KMS-11 (cell line): ENCODE data around the gene TTC27.

Source experiments
- H2AFZ ChIP-seq: fragments of 200-600 bp; sonication (generic); 2 replicates; pipeline ENCODE4 v1.6.1; 2016; ENCODE audit warnings: antibody characterized with exemption, mixed run types, low read depth
- H3K27ac ChIP-seq: fragments of 200-600 bp; sonication (generic); 2 replicates; pipeline ENCODE4 v1.6.1; 2016; ENCODE audit warnings: mild to moderate bottlenecking, mixed run types
- H3K27me3 ChIP-seq: fragments of 200-600 bp; sonication (generic); 2 replicates; pipeline ENCODE4 v1.6.1; 2017; ENCODE audit warnings: mild to moderate bottlenecking, low read depth, mixed run types, moderate library complexity; ENCODE audit not compliant: insufficient read depth
- H3K36me3 ChIP-seq: fragments of 200-600 bp; sonication (generic); 2 replicates; pipeline ENCODE4 v1.6.1; 2017; ENCODE audit warnings: mild to moderate bottlenecking, mixed run types; ENCODE audit not compliant: insufficient read depth
- H3K4me1 ChIP-seq: fragments of 200-600 bp; sonication (generic); 2 replicates; pipeline ENCODE4 v1.6.1; 2016; ENCODE audit warnings: mild to moderate bottlenecking, low read depth, mixed run types; ENCODE audit not compliant: poor library complexity, severe bottlenecking
- H3K4me2 ChIP-seq: fragments of 200-600 bp; sonication (generic); 2 replicates; pipeline ENCODE4 v1.7.0; 2016; ENCODE audit warnings: mild to moderate bottlenecking, mixed run types
- H3K4me3 ChIP-seq: fragments of 200-600 bp; sonication (generic); IDR thresholded peaks from 2 replicates; pipeline ENCODE4 v1.6.1; 2017; ENCODE audit warnings: low read depth, low read length, mixed read lengths; ENCODE audit not compliant: insufficient read depth
- H3K79me2 ChIP-seq: fragments of 200-600 bp; sonication (generic); 2 replicates; pipeline ENCODE4 v1.6.1; 2016; ENCODE audit warnings: low read depth, mixed run types; ENCODE audit not compliant: insufficient read depth
- H3K9ac ChIP-seq: fragments of 200-600 bp; sonication (generic); 2 replicates; pipeline ENCODE4 v1.6.1; 2016; ENCODE audit warnings: mild to moderate bottlenecking, mixed run types
- H4K20me1 ChIP-seq: fragments of 200-600 bp; sonication (generic); 2 replicates; pipeline ENCODE4 v1.6.1; 2016; ENCODE audit warnings: mild to moderate bottlenecking, mixed run types; ENCODE audit not compliant: insufficient read depth
- CTCF ChIP-seq: fragments of 200-600 bp; sonication (generic); conservative IDR thresholded peaks from 2 replicates; pipeline ENCODE4 v1.6.1; 2017; ENCODE audit warnings: low read depth, mild to moderate bottlenecking, antibody characterized with exemption, low read length, moderate library complexity, mixed read lengths

The TTC27 gene

DNA sequence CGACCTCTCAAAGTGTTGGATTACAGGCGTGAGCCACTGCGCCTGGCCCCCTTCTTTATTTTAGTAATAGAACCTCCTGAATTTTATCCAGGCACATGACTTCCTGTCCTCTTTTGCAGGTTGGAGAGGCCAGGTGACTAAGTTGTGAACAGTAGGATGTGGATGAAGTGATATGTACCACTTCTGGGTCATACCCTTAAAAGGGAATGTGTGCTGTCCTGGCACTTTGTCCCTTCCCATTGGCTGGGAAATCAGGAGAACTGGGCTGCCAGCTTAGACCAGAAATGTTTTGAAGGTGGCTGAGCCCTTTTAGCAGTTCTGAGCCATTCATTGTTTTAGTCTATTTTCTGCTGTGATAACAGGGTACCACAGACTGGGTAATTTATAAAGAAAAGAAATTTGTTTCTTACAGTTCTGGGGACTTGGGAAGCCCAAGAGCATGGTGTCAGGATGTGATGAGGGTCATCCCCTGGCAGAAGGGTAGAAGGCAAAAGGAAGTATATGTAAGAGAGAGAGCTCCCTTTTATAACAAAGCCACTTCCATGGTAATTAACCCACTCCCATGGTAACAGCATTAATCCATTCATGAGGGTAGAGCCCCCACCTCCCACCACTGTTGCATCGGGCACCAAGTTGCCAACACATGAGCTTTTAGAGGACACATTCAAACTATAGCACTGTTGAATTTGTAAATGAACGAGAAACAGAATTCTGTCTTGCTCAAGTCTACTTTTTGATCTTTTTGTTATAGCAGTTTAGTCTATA is 79.1 kb downstream of the TTC27 start:
- no peak for TF ChIP-seq CTCF

GRCh38 chr2:32711219-32711618 is 83.4 kb downstream of the TTC27 start:
- H3K27ac ChIP-seq, result no peak overlapping the region
- H2AFZ ChIP-seq, result no peak overlapping the region
- no peaks in the 10 kb centered on the region for H4K20me1 ChIP-seq
- H3K4me2 ChIP-seq, result no peak overlapping the region
- peaks cover 20% of the 10 kb centered on the region for H3K4me1 ChIP-seq
- no peaks in the 10 kb centered on the region for H3K79me2 ChIP-seq
- no peak overlapping the region for H3K9ac ChIP-seq
- no peaks in the 10 kb centered on the region for H3K36me3 ChIP-seq
- no peak overlapping the region for H3K4me3 ChIP-seq
- no peak for TF ChIP-seq CTCF
- H3K27me3 ChIP-seq, result no peaks in the 10 kb centered on the region

More for the DNA sequence above, 79.1 kb downstream of the TTC27 start:
- Histone ChIP-seq H4K20me1 (no peaks in the 10 kb centered on the region), H3K4me1 (peaks cover 11% of the 10 kb centered on the region), H3K9ac (no peak overlapping the region), H3K27me3 (no peaks in the 10 kb centered on the region), H3K36me3 (no peaks in the 10 kb centered on the region), H3K4me2 (no peak overlapping the region), H3K27ac (no peak overlapping the region), H3K4me3 (no peak overlapping the region), H2AFZ (no peak overlapping the region), H3K79me2 (no peaks in the 10 kb centered on the region)

DNA sequence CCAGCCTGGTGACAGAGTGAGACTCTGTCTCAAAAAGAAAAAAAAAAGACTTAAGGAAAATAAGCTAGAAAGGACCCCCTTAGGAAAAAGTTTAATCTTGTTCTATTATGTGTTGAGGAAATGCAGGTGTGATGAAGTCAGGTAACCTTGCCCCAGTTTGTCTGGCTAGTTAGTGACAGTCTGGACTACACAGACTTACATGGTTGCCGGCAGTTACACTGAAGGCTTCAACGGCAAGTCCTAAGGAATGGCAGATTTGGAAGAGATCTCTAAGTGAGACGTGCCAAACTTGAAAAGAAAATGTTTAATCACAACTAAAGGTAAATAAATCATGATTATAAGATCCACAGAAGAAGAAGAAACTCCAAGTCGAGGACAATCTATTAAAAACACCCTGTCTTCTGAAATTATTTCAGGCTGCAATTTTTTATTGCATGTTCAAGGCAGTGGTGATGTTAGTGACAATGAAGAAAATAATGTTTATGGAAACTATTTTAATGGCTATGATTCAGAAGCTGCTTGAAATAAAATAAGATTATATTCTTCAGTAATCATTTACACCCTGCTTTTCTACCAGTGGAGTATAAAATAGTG is 84.2 kb downstream of the TTC27 start:
- H3K36me3 ChIP-seq, result no peaks in the 10 kb centered on the region
- TF ChIP-seq CTCF, result no peak
- peaks cover 26% of the 10 kb centered on the region for H3K4me1 ChIP-seq
- no peak overlapping the region for H2AFZ ChIP-seq
- no peak overlapping the region for H3K9ac ChIP-seq
- no peak overlapping the region for H3K4me2 ChIP-seq
- no peaks in the 10 kb centered on the region for H4K20me1 ChIP-seq
- no peaks in the 10 kb centered on the region for H3K27me3 ChIP-seq
- no peaks in the 10 kb centered on the region for H3K79me2 ChIP-seq
- H3K4me3 ChIP-seq, result no peak overlapping the region
- no peak overlapping the region for H3K27ac ChIP-seq

GRCh38 chr2:32712870-32713269 is 85.0 kb downstream of the TTC27 start:
- Histone ChIP-seq H3K4me1 (peaks cover 26% of the 10 kb centered on the region), H3K9ac (no peak overlapping the region), H3K4me3 (no peak overlapping the region), H3K27ac (no peak overlapping the region), H2AFZ (no peak overlapping the region), H3K27me3 (no peaks in the 10 kb centered on the region), H4K20me1 (no peaks in the 10 kb centered on the region), H3K36me3 (no peaks in the 10 kb centered on the region), H3K4me2 (no peak overlapping the region), H3K79me2 (no peaks in the 10 kb centered on the region)
- TF ChIP-seq CTCF, result no peak
